ENCODE data around the gene ZBTB17. TPM values are rescaled to one million over a fixed set of nuclear protein-coding genes. Genes with fewer than 3 reads are reported as not detected.

Gene ZBTB17
- total and polyA plus RNA-seq, 10 of the 15 experiments (the other 5 are each of a cell fraction or from before 2014, with no cell fraction given), result 0.87 to 59.4 (median 38.7) TPM

DNA sequence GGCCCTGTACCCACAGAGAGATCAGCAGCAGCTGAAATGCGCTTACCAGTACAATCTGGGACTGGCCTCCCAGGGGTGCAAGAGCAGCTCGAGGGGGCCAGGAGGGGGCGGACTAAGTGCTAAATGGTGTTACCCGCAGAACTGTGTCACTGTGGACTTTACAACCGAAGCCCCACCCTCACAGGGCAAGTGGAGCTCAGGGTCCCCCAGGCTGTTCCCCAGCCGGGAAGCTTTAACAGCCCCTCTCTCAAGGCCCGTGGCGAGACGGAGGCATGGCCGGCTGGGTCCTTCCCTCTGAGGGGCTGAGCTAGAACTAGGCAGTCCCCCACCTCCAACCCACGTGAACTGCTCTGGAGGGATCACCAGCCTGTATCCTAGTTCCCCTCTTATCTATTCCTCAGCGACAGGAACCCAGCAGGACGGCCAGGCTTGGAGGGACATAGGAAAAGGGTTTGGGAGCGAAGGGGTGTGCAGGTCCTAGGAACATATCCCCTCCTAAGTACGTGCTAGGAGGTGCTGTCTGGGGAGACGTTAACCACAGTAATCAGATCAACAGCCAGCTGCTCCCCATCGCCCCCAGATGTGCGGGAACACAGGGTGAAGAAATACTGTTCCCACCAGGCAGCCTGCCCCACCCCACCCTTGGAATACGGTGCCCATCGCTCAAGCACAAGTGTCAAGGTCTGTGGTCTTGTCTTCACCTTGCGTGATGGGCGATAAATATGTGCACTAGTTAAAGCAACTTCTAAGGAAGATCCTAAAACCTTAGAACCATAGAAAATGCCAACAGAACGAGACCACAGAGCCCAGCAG lies 24.4 kb downstream of the ZBTB17 start:
- intact Hi-C loops (cut with micrococcal nuclease; ENCODE audit: unreplicated experiment), result no loop called here
- H3K9ac ChIP-seq (ENCODE audit: control insufficient read depth, insufficient read depth, low read length), result no peak overlapping the region

More for the DNA sequence above, 24.4 kb downstream of the ZBTB17 start:
- ATAC-seq (peak; percentile 9; the same call in 2 of the 3 replicates), FAIRE-seq (no peak), DNase-seq (ENCODE audit: low read depth, low spot score) (no peak)
- in situ Hi-C loops (cut with MboI), result no loop called here
- peaks cover 22% of the 10 kb centered on the region for H3K79me2 ChIP-seq (ENCODE audit: control insufficient read depth, insufficient read depth, low read length)
- H2AFZ ChIP-seq (ENCODE audit: control insufficient read depth, low read depth, low read length), result no peak overlapping the region
- SMC1A ChIA-PET (ENCODE audit: uncharacterized antibody, unreplicated experiment), result interaction anchor here (1.2 to 5.6 kb wide), 7 partner anchors 12 to 139 kb away, joined by 3 to 78 read pairs (median 6); partner anchors contain the start of gene ZBTB17
- peaks cover 40% of the 10 kb centered on the region for H3K4me1 ChIP-seq (ENCODE audit: control insufficient read depth, insufficient read depth, low read length)
- no TSS peak for BruUV-seq (replicated peaks)
- no peak overlapping the region for H3K4me2 ChIP-seq (ENCODE audit: control insufficient read depth, insufficient read depth)
- H4K20me1 ChIP-seq (ENCODE audit: control insufficient read depth, insufficient read depth), result peaks cover 3% of the 10 kb centered on the region; the same call in 1 of the 2 replicates
- CTCF ChIA-PET, result interaction anchor here (0.6 to 4.7 kb wide), 13 partner anchors 10 to 160 kb away, joined by 3 to 25 read pairs (median 3); partner anchors contain the start of genes UQCRHL and ZBTB17
- TF ChIP-seq, protein P1, sequence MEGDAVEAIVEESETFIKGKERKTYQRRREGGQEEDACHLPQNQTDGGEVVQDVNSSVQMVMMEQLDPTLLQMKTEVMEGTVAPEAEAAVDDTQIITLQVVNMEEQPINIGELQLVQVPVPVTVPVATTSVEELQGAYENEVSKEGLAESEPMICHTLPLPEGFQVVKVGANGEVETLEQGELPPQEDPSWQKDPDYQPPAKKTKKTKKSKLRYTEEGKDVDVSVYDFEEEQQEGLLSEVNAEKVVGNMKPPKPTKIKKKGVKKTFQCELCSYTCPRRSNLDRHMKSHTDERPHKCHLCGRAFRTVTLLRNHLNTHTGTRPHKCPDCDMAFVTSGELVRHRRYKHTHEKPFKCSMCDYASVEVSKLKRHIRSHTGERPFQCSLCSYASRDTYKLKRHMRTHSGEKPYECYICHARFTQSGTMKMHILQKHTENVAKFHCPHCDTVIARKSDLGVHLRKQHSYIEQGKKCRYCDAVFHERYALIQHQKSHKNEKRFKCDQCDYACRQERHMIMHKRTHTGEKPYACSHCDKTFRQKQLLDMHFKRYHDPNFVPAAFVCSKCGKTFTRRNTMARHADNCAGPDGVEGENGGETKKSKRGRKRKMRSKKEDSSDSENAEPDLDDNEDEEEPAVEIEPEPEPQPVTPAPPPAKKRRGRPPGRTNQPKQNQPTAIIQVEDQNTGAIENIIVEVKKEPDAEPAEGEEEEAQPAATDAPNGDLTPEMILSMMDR (IDR thresholded peaks at IDR 0.05 in 2 of 3, conservative IDR thresholded peaks at IDR 0.05 in 1 of 3; ENCODE audit: control insufficient read depth in 2 of 3, extremely low read depth in 1 of 3, insufficient read depth in 1 of 3, low read depth in 3 of 3, low read length in 3 of 3), result 0 out of 6 replicates have a peak, but pooled peaks of 2 of the 3 experiments have one; percentile 4 to 8
- TF ChIP-seq RAD21 (IDR thresholded peaks at IDR 0.05; ENCODE audit: insufficient read depth, low read depth, low read length) (0 out of 2 replicates have a peak, but pooled peaks have one; percentile 13), RCOR1 (conservative IDR thresholded peaks at IDR 0.05; ENCODE audit: low read depth, low read length) (no peak), GATAD2B (conservative IDR thresholded peaks at IDR 0.05; ENCODE audit: low read depth) (0 out of 2 replicates have a peak, but pooled peaks have one; percentile 19), RFX5 (IDR thresholded peaks at IDR 0.05; ENCODE audit: low read depth, low read length) (no peak), ZNF217 (IDR thresholded peaks at IDR 0.05) (no peak), KAT2A (conservative IDR thresholded peaks at IDR 0.05; ENCODE audit: control insufficient read depth, low read depth, low read length) (no peak), JUND (IDR thresholded peaks at IDR 0.05; ENCODE audit: low read depth, low read length) (no peak), EP300 (IDR thresholded peaks at IDR 0.05; ENCODE audit: borderline replicate concordance in 1 of 2, control insufficient read depth in 1 of 2, low read depth in 2 of 2, low read length in 2 of 2) (no peak)
- H3K36me3 ChIP-seq (ENCODE audit: control insufficient read depth in 2 of 2, insufficient read depth in 2 of 2, low read length in 1 of 2), result peaks cover 6 to 28% of the 10 kb centered on the region in 2 experiments
- no peak overlapping the region for H3K4me3 ChIP-seq
- no peak overlapping the region for H3K27ac ChIP-seq (ENCODE audit: control insufficient read depth, insufficient read depth)
- RAD21 ChIA-PET (ENCODE audit: unreplicated experiment), result interaction anchor here (0.7 to 5.0 kb wide), 12 partner anchors 8 to 136 kb away, joined by 3 to 34 read pairs (median 4); no protein-coding TSS in a partner anchor
- no peaks in the 10 kb centered on the region for H3K27me3 ChIP-seq (replicated peaks in 1 of 2; ENCODE audit: control insufficient read depth in 2 of 2, insufficient read depth in 2 of 2, low read length in 1 of 2)
- H3K9me3 ChIP-seq (replicated peaks; ENCODE audit: control insufficient read depth, insufficient read depth, low read length), result no peaks in the 10 kb centered on the region
- POLR2A ChIA-PET, result interaction anchor here (0.5 to 4.4 kb wide), 8 partner anchors 8 to 113 kb away, joined by 3 to 47 read pairs (median 4); partner anchors contain the start of genes SPEN and ZBTB17
- 89% methylated on average over 23 of the region's 23 CpGs for WGBS (ENCODE audit: insufficient coverage, insufficient replicate concordance, low lambda C conversion rate, missing lambda C conversion rate)
